AG04449 (cell line): ENCODE measurements around the gene ELSPBP1.

Source experiments
- CTCF ChIA-PET: fragments of 350-600 bp; formaldehyde crosslinking; extraction: SDS; loops from one replicate; lab custom pipeline; 2021; ENCODE audit warnings: antibody characterized with exemption; lab: Yijun Ruan, JAX
- POLR2A ChIA-PET: fragments of 400-600, 350-600 bp; formaldehyde crosslinking; extraction: SDS; loops from one replicate; lab custom pipeline; 2020; ENCODE audit warnings: antibody characterized with exemption, inconsistent platforms; lab: Yijun Ruan, JAX
- DNase-seq: peaks from one replicate; pipeline ENCODE4 v3.0.0-alpha.2; 2010; ENCODE audit warnings: low read depth, low spot score
- H3K4me3 ChIP-seq: 2 replicates; pipeline ENCODE4 v1.5.1; 2011; ENCODE audit warnings: low read depth, mild to moderate bottlenecking, control low read depth, low read length
- TF ChIP-seq, protein P1 (sequence below): IDR thresholded peaks from one replicate; pipeline ENCODE4 v1.5.1; 2011; ENCODE audit warnings: mild to moderate bottlenecking, moderate library complexity, low read length, control low read depth, inconsistent platforms; ENCODE audit not compliant: insufficient read depth; ENCODE audit errors: missing control alignments

The ELSPBP1 gene

DNA sequence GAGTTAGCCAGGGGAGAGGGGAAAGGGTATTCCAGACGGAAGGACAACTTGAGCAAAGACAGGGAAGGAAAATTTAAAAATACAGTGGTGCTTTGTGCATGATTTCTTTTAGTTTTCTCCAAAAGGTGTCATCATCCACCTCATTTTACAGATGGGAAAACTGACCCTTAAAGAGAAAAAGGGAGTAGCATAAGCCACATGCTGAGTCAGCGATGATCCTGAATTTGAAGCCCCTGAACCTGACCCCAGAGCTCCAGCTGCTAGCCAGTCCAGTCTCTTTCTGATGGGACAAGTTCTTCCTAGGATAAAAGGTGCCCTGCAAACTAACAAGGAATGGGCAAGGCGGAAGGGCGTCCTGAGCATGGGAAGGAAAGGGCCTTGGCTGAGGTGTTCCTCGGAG is 39.2 kb downstream of the ELSPBP1 start:
- ChIA-PET CTCF (interaction anchor here (1.1 kb wide), 1 partner anchor 70 kb away, joined by 3 read pairs; no protein-coding TSS in a partner anchor), POLR2A (no interaction called here)
- DNase-seq: no peak
- TF ChIP-seq, protein P1, sequence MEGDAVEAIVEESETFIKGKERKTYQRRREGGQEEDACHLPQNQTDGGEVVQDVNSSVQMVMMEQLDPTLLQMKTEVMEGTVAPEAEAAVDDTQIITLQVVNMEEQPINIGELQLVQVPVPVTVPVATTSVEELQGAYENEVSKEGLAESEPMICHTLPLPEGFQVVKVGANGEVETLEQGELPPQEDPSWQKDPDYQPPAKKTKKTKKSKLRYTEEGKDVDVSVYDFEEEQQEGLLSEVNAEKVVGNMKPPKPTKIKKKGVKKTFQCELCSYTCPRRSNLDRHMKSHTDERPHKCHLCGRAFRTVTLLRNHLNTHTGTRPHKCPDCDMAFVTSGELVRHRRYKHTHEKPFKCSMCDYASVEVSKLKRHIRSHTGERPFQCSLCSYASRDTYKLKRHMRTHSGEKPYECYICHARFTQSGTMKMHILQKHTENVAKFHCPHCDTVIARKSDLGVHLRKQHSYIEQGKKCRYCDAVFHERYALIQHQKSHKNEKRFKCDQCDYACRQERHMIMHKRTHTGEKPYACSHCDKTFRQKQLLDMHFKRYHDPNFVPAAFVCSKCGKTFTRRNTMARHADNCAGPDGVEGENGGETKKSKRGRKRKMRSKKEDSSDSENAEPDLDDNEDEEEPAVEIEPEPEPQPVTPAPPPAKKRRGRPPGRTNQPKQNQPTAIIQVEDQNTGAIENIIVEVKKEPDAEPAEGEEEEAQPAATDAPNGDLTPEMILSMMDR: no peak
- H3K4me3 ChIP-seq: no peak overlapping the region

DNA sequence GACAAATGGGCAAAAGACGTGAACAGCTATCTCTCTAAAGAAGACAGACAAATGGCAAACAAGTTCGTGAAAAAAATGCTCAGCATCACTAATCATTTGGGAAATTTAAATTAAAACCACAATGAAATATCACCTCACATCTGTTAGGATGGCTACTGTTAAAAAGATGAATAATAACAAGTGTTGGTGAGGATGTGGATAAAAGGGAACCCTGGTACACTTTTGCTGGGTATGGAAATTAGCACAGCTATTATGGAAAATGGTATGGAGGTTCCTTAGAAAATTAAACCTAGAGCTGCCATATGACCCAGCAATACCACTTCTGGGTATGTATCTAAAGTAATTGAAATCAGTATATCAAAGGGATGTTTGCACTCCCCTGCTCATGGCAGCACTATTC is 42.3 kb downstream of the ELSPBP1 start:
- TF ChIP-seq, protein P1: no peak
- no peak overlapping the region for H3K4me3 ChIP-seq
- ChIA-PET CTCF (no interaction called here), POLR2A (no interaction called here)
- DNase-seq: no peak

GRCh38 chr19:48041877-48042580 is 47.6 kb downstream of the ELSPBP1 start:
- TF ChIP-seq, protein P1: no peak
- H3K4me3 ChIP-seq: no peak overlapping the region
- no peak for DNase-seq
- ChIA-PET POLR2A (no interaction called here), CTCF (no interaction called here)

DNA sequence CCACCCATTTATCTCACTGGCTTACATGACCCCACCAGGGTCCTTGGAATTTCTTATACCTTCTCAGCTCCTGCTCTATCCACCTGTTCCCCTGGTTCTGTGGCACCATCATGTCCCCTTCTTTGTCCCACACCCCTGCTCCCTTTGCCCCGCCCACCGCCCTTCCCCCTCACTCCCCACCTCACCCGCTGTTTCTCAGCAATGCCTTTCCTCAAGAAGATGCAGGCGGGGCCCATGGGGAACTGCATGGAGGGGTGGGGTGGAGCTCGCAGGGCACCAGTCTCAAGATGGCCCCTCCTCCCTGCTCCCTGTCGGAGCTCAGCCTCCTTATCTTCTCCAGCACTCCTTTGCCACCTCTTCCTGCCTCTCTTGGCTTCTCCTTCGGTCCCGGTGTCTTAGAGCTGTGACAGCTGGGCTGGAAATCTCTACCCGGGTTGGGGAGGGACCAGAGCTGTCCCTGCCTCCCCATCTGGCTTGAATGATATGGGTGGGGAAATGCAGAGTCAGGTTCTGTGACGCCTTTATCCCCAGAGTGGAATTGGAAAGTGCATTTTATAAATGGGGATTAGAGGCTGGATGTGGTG is 49.3 kb downstream of the ELSPBP1 start, which contains the start of gene CABP5:
TSS of gene CABP5 (minus strand) at position 405 of the 584 bp plus-strand sequence. CDS start at position 248, 157 bp downstream.
- POLR2A ChIA-PET: no interaction called here
- CTCF ChIA-PET: interaction anchor here (0.9 kb wide), 2 partner anchors 16 to 80 kb away, joined by 3 to 5 read pairs; no protein-coding TSS in a partner anchor
- TF ChIP-seq, protein P1: no peak
- no peak within 1 kb of the TSS for H3K4me3 ChIP-seq
- no peak for DNase-seq

GRCh38 chr19:48044561-48044960 is 50.1 kb downstream of the ELSPBP1 start:
- TF ChIP-seq, protein P1: no peak
- H3K4me3 ChIP-seq: no peak overlapping the region
- POLR2A ChIA-PET: no interaction called here
- CTCF ChIA-PET: no interaction called here
- no peak for DNase-seq

- no peak for DNase-seq
- CTCF ChIA-PET: no interaction called here
- TF ChIP-seq, protein P1: no peak
- no peak overlapping the region for H3K4me3 ChIP-seq
- POLR2A ChIA-PET: no interaction called here
Measured at GRCh38 chr19:48051335-48052033, 57.1 kb downstream of the ELSPBP1 start.
